WI38 (cell line): Measurements from ENCODE around the gene ANKRD24.

Source experiments
- H3K4me3 ChIP-seq: 2 replicates; pipeline ENCODE4 v1.5.1; 2011; ENCODE audit warnings: low read depth, mild to moderate bottlenecking, control low read depth, low read length
- CTCF ChIP-seq: IDR thresholded peaks from 2 replicates; pipeline ENCODE4 v1.5.1; 2012; ENCODE audit warnings: low read depth, mild to moderate bottlenecking, control low read depth, low read length

Gene ANKRD24

GRCh38 chr19:4260613-4261191, 78.2 kb downstream of the ANKRD24 start:
- H3K4me3 ChIP-seq, result no peak overlapping the region
- TF ChIP-seq CTCF, result no peak

- TF ChIP-seq CTCF, result no peak
- no peak overlapping the region for H3K4me3 ChIP-seq
Observed at GRCh38 chr19:4264812-4265211, 82.3 kb downstream of the ANKRD24 start.

GRCh38 chr19:4266253-4267000, 83.9 kb downstream of the ANKRD24 start:
- H3K4me3 ChIP-seq, result no peak overlapping the region
- no peak for TF ChIP-seq CTCF

- TF ChIP-seq CTCF, result peak; percentile 67
- no peak overlapping the region for H3K4me3 ChIP-seq
Observed at GRCh38 chr19:4267101-4267900, 84.8 kb downstream of the ANKRD24 start.

GRCh38 chr19:4267901-4268815, 85.7 kb downstream of the ANKRD24 start:
- no peak for TF ChIP-seq CTCF
- no peak overlapping the region for H3K4me3 ChIP-seq

GRCh38 chr19:4268816-4269430, 86.4 kb downstream of the ANKRD24 start:
- no peak for TF ChIP-seq CTCF
- no peak overlapping the region for H3K4me3 ChIP-seq
